NCI-H2196 treated with DMSO at 0.1 percent for 48 hours (cell line): ENCODE data around the gene HK1.
"Not testable (repeated sequence)": the region's sequence is repeated elsewhere in the genome, so short reads cannot be mapped to it uniquely, and the experiment has no call there.

Source experiments
- DNase-seq: peaks from one replicate; lab custom pipeline; 2025; ENCODE audit not compliant: unreplicated experiment; lab: John Stamatoyannopoulos, UW

HK1 gene

GRCh38 chr10:69308304-69308703 is 30.0 kb downstream of the HK1 start:
- DNase-seq: not testable (repeated sequence)

- no peak for DNase-seq
These were observed 33.0 kb downstream of the HK1 start for GRCh38 chr10:69311309-69311708.

- no peak for DNase-seq
These were observed 34.2 kb downstream of the HK1 start for GRCh38 chr10:69312528-69312927.

- DNase-seq: no peak
These were observed 36.8 kb downstream of the HK1 start for GRCh38 chr10:69315100-69315542.

- DNase-seq: no peak
These were observed 37.5 kb downstream of the HK1 start for GRCh38 chr10:69315610-69316312.

GRCh38 chr10:69316313-69317059 is 38.2 kb downstream of the HK1 start:
- DNase-seq: no peak

- no peak for DNase-seq
These were observed 38.9 kb downstream of the HK1 start for GRCh38 chr10:69317175-69317604.

GRCh38 chr10:69317626-69318105 is 39.4 kb downstream of the HK1 start:
- no peak for DNase-seq

DNA sequence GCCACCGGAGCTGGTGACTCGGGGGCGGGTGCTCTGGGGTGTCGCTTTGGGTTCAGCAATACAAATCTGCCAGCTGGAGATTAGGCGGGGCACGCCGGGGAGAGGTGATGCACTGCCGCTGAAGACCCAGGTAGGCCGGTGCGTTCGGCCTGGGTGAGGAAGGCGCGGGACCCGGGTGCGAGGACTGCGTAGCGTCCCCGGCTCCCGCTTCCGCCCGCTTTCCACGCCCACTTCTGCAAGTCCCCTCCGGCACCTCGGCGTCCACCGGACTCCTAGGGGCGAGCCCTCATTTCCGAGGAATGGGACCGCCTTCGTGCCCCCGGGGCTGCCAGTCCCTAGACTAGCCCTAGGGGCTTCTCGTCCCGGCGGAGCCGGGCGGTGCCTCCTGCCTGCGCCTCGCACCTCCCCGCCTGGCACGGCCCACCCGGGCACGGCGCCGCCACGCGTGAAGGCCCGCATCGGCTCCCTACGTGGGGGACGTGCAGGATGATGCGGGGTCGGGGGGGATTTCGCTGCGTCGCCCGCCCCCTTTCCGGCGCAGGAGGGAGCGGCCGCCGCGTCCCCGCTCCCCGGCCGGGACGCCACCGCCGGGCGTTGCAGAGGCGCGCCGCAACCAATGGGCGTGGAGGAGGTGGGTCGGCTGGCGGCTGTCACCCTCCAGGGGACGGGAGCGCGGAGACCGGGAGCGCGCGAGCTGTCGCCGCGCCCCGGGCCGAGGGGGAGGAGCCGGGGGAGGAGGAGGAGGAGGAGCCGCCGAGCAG is 40.0 kb downstream of the HK1 start:
- peak; percentile 24 for DNase-seq

- DNase-seq: no peak
These were observed 40.8 kb downstream of the HK1 start for GRCh38 chr10:69318867-69319727.

DNA sequence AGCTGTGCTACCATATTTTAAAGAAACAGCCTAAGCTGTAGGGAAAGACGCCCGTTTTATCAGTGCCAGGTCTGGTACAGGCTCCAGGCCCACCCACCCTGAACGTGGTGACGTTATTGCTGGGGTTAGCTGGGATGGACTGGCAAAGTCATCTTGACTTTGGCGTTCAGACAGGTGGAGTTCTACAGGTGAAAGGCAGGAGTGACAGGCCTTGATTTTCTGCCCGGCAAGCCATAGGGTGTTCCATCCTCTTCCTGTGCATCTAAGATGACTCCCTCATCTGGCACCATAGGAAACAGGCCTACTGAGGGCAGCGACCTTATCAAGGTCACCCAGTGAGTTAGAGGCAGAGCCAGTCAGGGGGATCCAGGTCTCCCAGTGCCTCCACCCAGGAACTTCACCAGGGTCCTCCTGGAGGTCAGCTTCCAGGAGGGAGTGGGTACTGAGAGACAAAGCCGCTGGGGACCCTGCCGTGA is 41.6 kb downstream of the HK1 start:
- DNase-seq: no peak

GRCh38 chr10:69320521-69320920 is 42.2 kb downstream of the HK1 start:
- no peak for DNase-seq

GRCh38 chr10:69321039-69321715 is 42.9 kb downstream of the HK1 start:
- DNase-seq: no peak

DNA sequence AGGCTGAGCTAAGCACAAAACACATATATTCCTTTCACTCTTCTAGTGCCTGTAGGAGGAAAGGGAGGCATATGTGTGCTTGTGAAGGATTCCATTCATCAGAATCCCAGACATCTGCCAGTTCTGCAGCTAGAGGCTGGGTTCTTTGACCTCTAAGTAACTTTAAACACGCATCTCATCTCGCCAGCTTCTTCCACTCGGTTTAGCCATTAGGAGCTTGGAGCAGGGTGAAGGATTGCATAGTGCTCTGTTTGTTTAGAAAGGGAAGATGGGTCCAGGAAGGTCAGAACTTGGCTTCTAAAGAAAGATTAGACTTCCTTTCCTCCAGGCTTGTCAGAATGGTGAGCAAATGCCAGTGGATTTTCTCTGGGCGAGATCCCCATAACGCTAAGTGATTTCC is 43.6 kb downstream of the HK1 start:
- no peak for DNase-seq

DNA sequence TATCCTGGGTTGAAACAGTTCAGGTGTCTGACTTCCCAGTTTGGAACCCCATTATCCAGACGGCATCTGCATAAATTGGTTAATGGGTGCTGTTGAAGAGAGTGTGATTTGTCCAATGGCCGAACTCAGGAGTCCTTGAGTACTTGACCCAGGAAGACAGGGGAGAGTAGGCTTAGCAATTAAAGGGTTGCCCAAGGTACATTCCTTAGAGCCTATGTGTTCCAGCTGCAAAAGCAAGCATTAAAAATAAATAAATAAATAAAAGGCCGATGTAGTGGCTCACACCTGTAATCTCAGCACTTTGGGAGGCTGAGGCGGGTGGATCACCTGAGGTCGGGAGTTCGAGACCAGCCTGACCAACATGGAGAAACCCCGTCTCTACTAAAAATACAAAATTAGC is 44.0 kb downstream of the HK1 start:
- not testable (repeated sequence) for DNase-seq

- DNase-seq: no peak
These were observed 45.3 kb downstream of the HK1 start for GRCh38 chr10:69323622-69324021.

DNA sequence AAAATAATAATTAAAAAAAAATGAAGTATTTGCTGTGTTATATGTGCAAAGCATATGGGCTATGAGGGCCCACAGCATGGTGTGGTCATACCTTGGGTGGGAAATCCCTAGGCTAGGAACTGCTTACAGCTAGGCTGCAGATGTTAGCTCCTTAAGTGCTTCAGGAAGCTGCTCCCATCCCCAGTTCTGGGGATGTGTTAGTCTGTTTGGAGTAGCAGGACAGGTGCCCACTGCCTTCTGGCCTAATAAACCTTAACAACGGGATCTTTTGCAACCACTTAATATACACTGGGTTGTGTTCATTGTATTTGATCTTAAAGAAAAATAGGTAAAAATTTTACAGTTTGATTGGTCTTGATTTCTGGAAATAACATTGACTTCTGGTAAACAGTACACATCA is 46.3 kb downstream of the HK1 start:
- no peak for DNase-seq

- DNase-seq: not testable (repeated sequence)
These were observed 47.6 kb downstream of the HK1 start for GRCh38 chr10:69325637-69326523.

GRCh38 chr10:69326692-69327091 is 48.4 kb downstream of the HK1 start:
- DNase-seq: no peak
